Fibroblast of lung (primary cell): ENCODE results near the gene SNAPC3.

ENCODE experiments used
- CTCF ChIP-seq, 2 donors: IDR thresholded peaks in 1 of 2; conservative IDR thresholded peaks in 1 of 2; 1 replicate in 1 of 2; 2 replicates in 1 of 2; pipeline ENCODE4 v1.5.1; 2011 to 2012; ENCODE audit warnings: low read length in 2 of 2, control low read depth in 1 of 2, inconsistent platforms in 1 of 2, low read depth in 1 of 2, mild to moderate bottlenecking in 1 of 2
- EZH2 ChIP-seq: IDR thresholded peaks from 2 replicates; pipeline ENCODE4 v1.5.1; 2012; ENCODE audit warnings: low read length, control low read depth, mild to moderate bottlenecking; ENCODE audit errors: missing control alignments

GRCh38 chr9:15492485-15493150 is 69.9 kb downstream of the SNAPC3 start:
- TF ChIP-seq CTCF (conservative IDR thresholded peaks at IDR 0.05 in 1 of 2, IDR thresholded peaks at IDR 0.05 in 1 of 2; ENCODE audit: low read depth in 1 of 2, low read length in 2 of 2) (no peak), EZH2 (no peak)
